ENCODE results near the gene CALY. TPM values are rescaled to one million over a fixed set of nuclear protein-coding genes. Genes with fewer than 3 reads are reported as not detected.

CALY gene
- total RNA-seq, 1 experiment from 2014 or later: 0.47 TPM

DNA sequence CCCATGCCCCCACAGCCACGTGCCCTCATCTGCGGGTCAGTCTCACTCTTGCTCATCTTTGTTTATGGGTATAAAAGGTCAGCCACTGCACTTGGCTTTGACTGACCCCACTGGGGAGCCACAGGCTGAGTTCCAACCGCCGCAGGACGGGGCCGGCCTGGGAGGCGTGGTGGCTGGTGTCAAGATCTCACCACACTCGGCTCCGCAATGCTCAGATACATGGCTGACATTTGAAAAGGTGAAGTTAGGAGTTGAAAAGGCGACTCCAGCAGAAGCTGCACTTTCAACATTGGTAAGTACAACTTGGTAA lies 42.9 kb downstream of the CALY start:
- ATAC-seq (no peak), DNase-seq (ENCODE audit: low read depth, low spot score) (no peak)
- H3K4me1 ChIP-seq (ENCODE audit: control insufficient read depth in 1 of 2, insufficient read depth in 2 of 2, low read length in 2 of 2): peaks cover 0 to 6% of the 10 kb centered on the region in 2 experiments; a peak in 1 of 4 replicates
- H3K27me3 ChIP-seq (ENCODE audit: insufficient read depth, low read length): no peaks in the 10 kb centered on the region
- no peaks in the 10 kb centered on the region for H3K9me3 ChIP-seq (ENCODE audit: control insufficient read depth in 1 of 2, insufficient read depth in 1 of 2, low read depth in 1 of 2, low read length in 2 of 2)
- ChIA-PET CTCF (no interaction called here), RAD21 (ENCODE audit: low non-redundant PET in 1 of 2, low total read pairs in 2 of 2, uncharacterized antibody in 2 of 2, unreplicated experiment in 2 of 2) (no interaction called here), POLR2A (no interaction called here)
- no peak overlapping the region for H2AFZ ChIP-seq (ENCODE audit: low read depth, low read length, poor library complexity, severe bottlenecking)
- H3K9ac ChIP-seq (ENCODE audit: low read length): no peak overlapping the region
- no TSS peak for BruUV-seq (replicated peaks)
- intact Hi-C loops (cut with micrococcal nuclease): no loop called here
- no peaks in the 10 kb centered on the region for H4K20me1 ChIP-seq (ENCODE audit: insufficient read depth)
- H3K79me2 ChIP-seq (ENCODE audit: insufficient read depth, low read length): no peaks in the 10 kb centered on the region
- no peak for TF ChIP-seq ZNF274 (IDR thresholded peaks at IDR 0.05; ENCODE audit: low read depth, low read length)
- TF ChIP-seq SIN3A (IDR thresholded peaks at IDR 0.05; ENCODE audit: low read depth): no peak
- no peak for TF ChIP-seq TCF7L2 (IDR thresholded peaks at IDR 0.05; ENCODE audit: borderline replicate concordance, extremely low read depth, insufficient read depth, insufficient read length)
- TF ChIP-seq EGR1 (IDR thresholded peaks at IDR 0.05; ENCODE audit: low read depth): no peak
- H3K4me2 ChIP-seq (ENCODE audit: low read length): no peak overlapping the region
- no peak overlapping the region for H3K4me3 ChIP-seq (replicated peaks in 1 of 2; ENCODE audit: low read depth in 1 of 2, low read length in 2 of 2)
- no peaks in the 10 kb centered on the region for H3K9me2 ChIP-seq (ENCODE audit: insufficient read depth)
- no peak overlapping the region for H3K27ac ChIP-seq (ENCODE audit: low read depth, low read length)
- H3K36me3 ChIP-seq (ENCODE audit: control insufficient read depth in 1 of 2, insufficient read depth in 2 of 2, low read length in 2 of 2): no peaks in the 10 kb centered on the region; a peak in 1 of 4 replicates

DNA sequence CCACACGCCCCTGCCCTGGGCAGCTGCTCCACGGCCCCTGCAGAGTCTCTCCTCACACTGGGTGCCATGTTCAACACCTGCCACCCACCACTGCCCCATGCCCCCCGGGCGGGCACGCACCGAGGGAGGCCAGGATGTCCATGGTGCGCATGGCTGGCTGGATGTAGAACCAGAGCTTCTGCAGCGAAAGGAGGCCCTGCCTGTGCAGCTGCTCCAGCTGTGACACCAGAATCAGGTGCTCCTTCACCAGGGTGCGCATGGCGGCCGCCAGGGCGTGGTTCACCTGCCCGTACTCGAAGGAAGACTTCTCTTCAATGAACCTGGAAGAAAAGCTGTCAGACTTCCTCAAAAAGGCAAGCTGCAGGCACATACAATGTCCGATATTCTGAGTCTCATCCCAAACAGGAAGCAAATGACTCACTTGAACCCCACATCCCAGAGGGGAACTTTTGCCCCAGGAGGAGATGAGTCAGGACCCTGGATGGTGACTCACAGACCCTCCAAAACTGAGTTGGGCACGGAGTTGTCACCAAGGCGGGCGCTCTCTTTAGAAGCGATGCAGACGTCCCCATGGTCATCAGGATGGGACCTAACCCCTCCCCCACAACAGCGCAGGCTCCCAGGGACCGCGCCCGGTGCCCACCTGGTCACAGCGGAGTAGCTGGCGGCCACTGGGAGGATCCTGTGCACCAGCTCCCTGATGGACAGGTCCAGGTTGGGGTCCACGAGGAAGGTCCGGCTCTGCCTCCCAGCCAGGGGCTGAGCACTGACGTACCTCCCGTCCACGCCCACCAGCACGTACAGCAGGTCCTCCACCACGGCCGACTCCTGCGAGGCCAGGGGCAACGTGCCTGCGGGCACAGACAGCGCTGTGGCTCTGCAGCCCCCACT lies 43.5 kb downstream of the CALY start:
- no peaks in the 10 kb centered on the region; a peak in 1 of 4 replicates for H3K36me3 ChIP-seq (ENCODE audit: control insufficient read depth in 1 of 2, insufficient read depth in 2 of 2, low read length in 2 of 2)
- no peaks in the 10 kb centered on the region for H3K9me2 ChIP-seq (ENCODE audit: insufficient read depth)
- H3K79me2 ChIP-seq (ENCODE audit: insufficient read depth, low read length): no peaks in the 10 kb centered on the region
- intact Hi-C loops (cut with micrococcal nuclease): no loop called here
- POLR2A ChIA-PET: no interaction called here
- TF ChIP-seq ZNF274 (IDR thresholded peaks at IDR 0.05; ENCODE audit: low read depth, low read length): no peak
- TF ChIP-seq FOSL1 (IDR thresholded peaks at IDR 0.05; ENCODE audit: low read depth): peak; percentile 30; the same call in 1 of the 2 replicates
- no peak overlapping the region for H3K27ac ChIP-seq (ENCODE audit: low read depth, low read length)
- no peaks in the 10 kb centered on the region for H4K20me1 ChIP-seq (ENCODE audit: insufficient read depth)
- H2AFZ ChIP-seq (ENCODE audit: low read depth, low read length, poor library complexity, severe bottlenecking): no peak overlapping the region
- RAD21 ChIA-PET (ENCODE audit: low non-redundant PET in 1 of 2, low total read pairs in 2 of 2, uncharacterized antibody in 2 of 2, unreplicated experiment in 2 of 2): no interaction called here
- H3K4me3 ChIP-seq (replicated peaks in 1 of 2; ENCODE audit: low read depth in 1 of 2, low read length in 2 of 2): no peak overlapping the region
- BruUV-seq (replicated peaks): no TSS peak
- no peak for ATAC-seq
- CTCF ChIA-PET: no interaction called here
- peaks cover 0 to 6% of the 10 kb centered on the region in 2 experiments; a peak in 1 of 4 replicates for H3K4me1 ChIP-seq (ENCODE audit: control insufficient read depth in 1 of 2, insufficient read depth in 2 of 2, low read length in 2 of 2)
- H3K4me2 ChIP-seq (ENCODE audit: low read length): no peak overlapping the region
- no peaks in the 10 kb centered on the region for H3K9me3 ChIP-seq (ENCODE audit: control insufficient read depth in 1 of 2, insufficient read depth in 1 of 2, low read depth in 1 of 2, low read length in 2 of 2)
- DNase-seq (ENCODE audit: low read depth, low spot score): no peak
- no peak overlapping the region for H3K9ac ChIP-seq (ENCODE audit: low read length)
- H3K27me3 ChIP-seq (ENCODE audit: insufficient read depth, low read length): no peaks in the 10 kb centered on the region

All from HCT116 (cell line).